Breast epithelium (tissue), 4 donors: Measurements from ENCODE around the gene DPYSL4. TPM values are rescaled to one million over a fixed set of nuclear protein-coding genes. Genes with fewer than 3 reads are reported as not detected.

Experiments used
- DNase-seq, 2 donors: peaks; one replicate each; pipeline ENCODE4 v3.0.0-alpha.2; 2019; ENCODE audit warnings: low spot score in 2 of 2
- H3K27ac ChIP-seq, 2 donors: fragments of 200-600 bp; sonication (generic) in 1 of 2; one replicate each; pipeline ENCODE4 v1.5.1; 2016 to 2019; ENCODE audit warnings: mild to moderate bottlenecking in 1 of 2
- H3K27me3 ChIP-seq, 2 donors: fragments of 200-600 bp; sonication (generic) in 1 of 2; one replicate each; pipeline versions ENCODE4 v1.5.1 to v1.6.0; 2017 to 2019; ENCODE audit warnings: control low read depth in 1 of 2, mild to moderate bottlenecking in 1 of 2
- H3K36me3 ChIP-seq: fragments of 200-600 bp; one replicate; pipeline ENCODE4 v1.5.1; 2019
- H3K4me1 ChIP-seq, 2 donors: fragments of 200-600 bp; sonication (generic); one replicate each; pipeline ENCODE4 v1.5.1; 2016 to 2019; ENCODE audit warnings: control low read depth in 1 of 2
- H3K4me3 ChIP-seq, 3 donors: fragments of 200-600 bp; sonication (generic); 1 replicate in 2 of 3; 2 replicates in 1 of 3; pipeline ENCODE4 v1.5.1; 2016 to 2019; ENCODE audit warnings: mild to moderate bottlenecking in 3 of 3, moderate library complexity in 2 of 3
- H3K9me3 ChIP-seq, 2 donors: fragments of 200-600 bp; sonication (generic) in 1 of 2; one replicate each; pipeline ENCODE4 v1.5.1; 2016 to 2019; ENCODE audit warnings: control low read depth in 1 of 2
- POLR2A ChIP-seq: fragments of 450-650 bp; IDR thresholded peaks from one replicate; pipeline ENCODE4 v1.6.1; 2016; ENCODE audit warnings: antibody characterized with exemption, mild to moderate bottlenecking, moderate library complexity
- POLR2AphosphoS5 ChIP-seq, 3 donors: sonication (generic); formaldehyde crosslinking; IDR thresholded peaks; one replicate each; pipeline ENCODE4 v1.6.1; 2017; ENCODE audit warnings: antibody characterized with exemption in 3 of 3
- intact Hi-C: fragments of 100-400 bp; cut with DNase I; formaldehyde crosslinking; loops from one replicate; pipeline ENCODE4 v1.15.1; 2023; ENCODE audit warnings: low total_unique reads
- total RNA-seq, 3 donors: library from RNA; depleted of rRNA; stranded (reverse); fragments of >200 nt; gene quantifications; one replicate each; pipeline ENCODE4 v1.1.0, GENCODE V29; 2016
- TF ChIP-seq, protein P1 (sequence below), 3 donors: fragments of 450-650 bp; IDR thresholded peaks; one replicate each; pipeline ENCODE4 v1.5.1; 2016 to 2017; ENCODE audit warnings: antibody characterized with exemption in 3 of 3, mild to moderate bottlenecking in 3 of 3, moderate library complexity in 3 of 3

The DPYSL4 gene
- total RNA-seq, 3 donors from 2014 or later, result 1.9 to 2.3 (median 2.1) TPM

DNA sequence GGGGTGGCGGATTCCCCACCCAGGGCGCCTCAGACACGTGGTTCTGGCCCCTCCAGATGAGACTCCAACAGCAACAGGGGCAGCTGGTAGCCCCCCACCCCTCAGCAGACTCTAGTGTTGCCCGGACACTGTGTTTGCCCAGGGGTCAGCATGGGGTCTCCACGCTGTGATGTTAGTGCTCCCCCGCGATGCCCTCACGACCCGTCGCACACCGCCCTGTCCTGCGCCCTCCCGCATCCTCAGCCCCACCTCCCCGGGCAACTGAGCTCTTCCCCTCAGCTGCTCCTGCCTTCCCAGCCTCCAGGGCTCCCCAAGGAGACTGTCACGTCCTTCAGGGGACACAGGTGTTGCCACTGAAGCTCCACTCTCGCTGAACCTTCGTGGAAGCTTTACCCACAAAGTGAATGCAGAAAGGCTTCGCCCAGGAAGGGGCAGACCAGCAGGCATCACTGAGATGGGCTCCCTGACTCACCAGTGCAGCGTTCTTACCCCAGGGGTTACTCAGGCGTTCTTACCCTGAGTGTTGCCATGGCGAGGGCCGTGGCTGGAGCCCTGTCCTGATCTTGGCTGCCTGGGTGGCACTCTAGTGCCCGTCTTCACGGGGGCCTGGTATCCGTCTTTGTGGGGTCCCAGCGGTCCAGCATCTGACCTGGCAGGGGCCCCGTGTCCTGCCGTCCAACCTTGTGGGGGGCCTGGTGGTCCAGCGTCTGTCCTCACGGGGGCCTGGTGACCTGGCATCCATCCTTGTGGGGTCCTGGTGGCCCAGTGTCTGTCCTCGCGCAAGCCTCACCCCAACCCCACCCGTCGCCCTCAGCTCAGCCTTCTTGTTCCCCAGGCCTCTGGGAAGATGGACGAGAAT is 14.6 kb downstream of the DPYSL4 start:
- no peak for DNase-seq
- no peaks in the 10 kb centered on the region for H3K9me3 ChIP-seq
- no peak overlapping the region for H3K27ac ChIP-seq
- intact Hi-C loops, result no loop called here
- TF ChIP-seq POLR2A, result no peak
- no peak for TF ChIP-seq POLR2AphosphoS5 (IDR thresholded peaks at IDR 0.05)
- H3K4me1 ChIP-seq, result no peaks in the 10 kb centered on the region
- peaks cover 0 to 2% of the 10 kb centered on the region in 2 donors for H3K27me3 ChIP-seq
- H3K4me3 ChIP-seq, result no peak overlapping the region
- no peaks in the 10 kb centered on the region for H3K36me3 ChIP-seq

DNA sequence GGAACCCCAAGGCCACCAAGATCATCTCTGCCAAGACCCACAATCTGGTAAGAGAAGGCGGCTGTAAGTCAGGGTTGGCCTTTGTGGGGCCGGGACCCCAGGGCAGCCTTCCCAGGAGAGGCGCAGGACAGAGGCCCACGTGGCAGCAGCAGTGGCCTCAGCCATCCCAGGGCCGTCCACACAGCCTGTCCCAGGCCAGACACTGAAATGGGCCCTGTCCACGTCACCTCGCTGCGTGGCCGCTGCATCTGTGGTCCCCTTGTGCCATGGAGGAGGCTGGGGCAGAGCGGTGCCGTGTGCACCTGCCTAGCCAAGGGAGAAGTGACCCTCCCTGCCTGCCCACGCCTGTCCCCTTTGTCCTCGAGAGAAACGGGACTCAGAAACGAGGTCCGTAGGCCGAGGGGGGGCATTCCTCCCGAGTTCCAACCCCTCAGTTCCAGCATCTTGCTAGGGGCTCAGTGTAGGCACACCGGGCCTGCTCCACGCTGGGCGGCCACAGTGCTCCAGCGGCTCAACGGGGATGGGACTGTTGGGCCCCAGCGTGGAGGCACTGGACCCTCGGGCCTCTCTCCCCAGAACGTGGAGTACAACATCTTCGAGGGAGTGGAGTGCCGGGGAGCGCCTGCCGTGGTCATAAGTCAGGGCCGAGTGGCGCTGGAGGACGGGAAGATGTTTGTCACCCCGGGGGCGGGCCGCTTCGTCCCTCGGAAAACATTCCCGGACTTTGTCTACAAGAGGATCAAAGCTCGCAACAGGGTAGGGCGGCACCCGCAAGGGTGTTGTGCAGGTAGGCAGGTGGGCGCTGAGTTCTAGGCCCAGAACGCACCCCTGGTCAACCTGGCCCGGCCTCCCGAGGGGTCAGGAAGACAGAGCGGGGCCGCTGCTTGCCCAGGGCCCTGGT is 15.6 kb downstream of the DPYSL4 start:
- no peak for DNase-seq
- no peaks in the 10 kb centered on the region for H3K9me3 ChIP-seq
- H3K36me3 ChIP-seq, result no peaks in the 10 kb centered on the region
- H3K27ac ChIP-seq, result no peak overlapping the region
- TF ChIP-seq POLR2A, result no peak
- TF ChIP-seq POLR2AphosphoS5 (IDR thresholded peaks at IDR 0.05), result no peak
- TF ChIP-seq, protein P1, sequence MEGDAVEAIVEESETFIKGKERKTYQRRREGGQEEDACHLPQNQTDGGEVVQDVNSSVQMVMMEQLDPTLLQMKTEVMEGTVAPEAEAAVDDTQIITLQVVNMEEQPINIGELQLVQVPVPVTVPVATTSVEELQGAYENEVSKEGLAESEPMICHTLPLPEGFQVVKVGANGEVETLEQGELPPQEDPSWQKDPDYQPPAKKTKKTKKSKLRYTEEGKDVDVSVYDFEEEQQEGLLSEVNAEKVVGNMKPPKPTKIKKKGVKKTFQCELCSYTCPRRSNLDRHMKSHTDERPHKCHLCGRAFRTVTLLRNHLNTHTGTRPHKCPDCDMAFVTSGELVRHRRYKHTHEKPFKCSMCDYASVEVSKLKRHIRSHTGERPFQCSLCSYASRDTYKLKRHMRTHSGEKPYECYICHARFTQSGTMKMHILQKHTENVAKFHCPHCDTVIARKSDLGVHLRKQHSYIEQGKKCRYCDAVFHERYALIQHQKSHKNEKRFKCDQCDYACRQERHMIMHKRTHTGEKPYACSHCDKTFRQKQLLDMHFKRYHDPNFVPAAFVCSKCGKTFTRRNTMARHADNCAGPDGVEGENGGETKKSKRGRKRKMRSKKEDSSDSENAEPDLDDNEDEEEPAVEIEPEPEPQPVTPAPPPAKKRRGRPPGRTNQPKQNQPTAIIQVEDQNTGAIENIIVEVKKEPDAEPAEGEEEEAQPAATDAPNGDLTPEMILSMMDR (IDR thresholded peaks at IDR 0.05), result no peak
- peaks cover 0 to 2% of the 10 kb centered on the region in 2 donors for H3K27me3 ChIP-seq
- H3K4me1 ChIP-seq, result no peaks in the 10 kb centered on the region
- intact Hi-C loops, result no loop called here
- no peak overlapping the region for H3K4me3 ChIP-seq

DNA sequence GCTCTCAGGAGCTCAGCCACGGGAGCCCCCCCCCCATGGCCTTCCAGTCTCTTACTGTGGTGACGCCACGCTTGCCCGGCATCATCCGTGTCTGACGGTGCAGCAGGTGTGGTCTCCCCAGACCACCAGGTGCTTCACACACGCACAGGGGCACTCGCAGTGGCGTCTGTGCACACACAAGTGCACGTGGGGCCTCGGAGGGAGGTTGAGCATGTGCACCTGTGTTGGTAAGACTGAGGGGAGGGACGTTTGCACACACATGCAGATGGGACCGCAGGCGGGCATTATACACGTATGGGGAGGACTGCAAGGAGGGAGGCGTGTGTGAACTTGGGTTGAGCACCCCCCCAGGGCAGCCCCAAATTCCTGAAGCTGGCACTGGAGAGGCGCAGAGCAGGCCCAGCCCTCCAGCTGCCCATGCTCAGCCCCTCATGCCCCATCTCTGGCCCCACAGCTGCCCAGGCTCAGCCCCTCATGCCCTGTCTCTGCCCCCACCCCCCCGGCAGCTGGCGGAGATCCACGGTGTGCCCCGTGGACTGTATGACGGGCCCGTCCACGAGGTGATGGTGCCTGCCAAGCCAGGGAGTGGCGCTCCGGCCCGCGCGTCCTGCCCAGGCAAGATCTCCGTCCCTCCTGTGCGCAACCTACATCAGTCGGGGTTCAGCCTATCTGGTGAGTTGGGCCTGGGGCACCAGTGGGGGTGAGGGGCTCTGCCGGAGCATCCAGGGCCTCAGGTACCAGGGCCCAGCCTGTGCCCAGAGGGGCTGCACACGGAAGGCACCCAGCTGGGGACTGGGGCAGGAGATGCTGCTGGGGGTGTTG is 16.7 kb downstream of the DPYSL4 start:
- Histone ChIP-seq H3K4me1 (no peaks in the 10 kb centered on the region), H3K27ac (no peak overlapping the region), H3K4me3 (no peak overlapping the region), H3K36me3 (no peaks in the 10 kb centered on the region), H3K9me3 (no peaks in the 10 kb centered on the region), H3K27me3 (no peaks in the 10 kb centered on the region)
- TF ChIP-seq, protein P1 (IDR thresholded peaks at IDR 0.05), result no peak
- no peak for TF ChIP-seq POLR2AphosphoS5 (IDR thresholded peaks at IDR 0.05)
- TF ChIP-seq POLR2A, result no peak
- intact Hi-C loops, result no loop called here
- no peak for DNase-seq

DNA sequence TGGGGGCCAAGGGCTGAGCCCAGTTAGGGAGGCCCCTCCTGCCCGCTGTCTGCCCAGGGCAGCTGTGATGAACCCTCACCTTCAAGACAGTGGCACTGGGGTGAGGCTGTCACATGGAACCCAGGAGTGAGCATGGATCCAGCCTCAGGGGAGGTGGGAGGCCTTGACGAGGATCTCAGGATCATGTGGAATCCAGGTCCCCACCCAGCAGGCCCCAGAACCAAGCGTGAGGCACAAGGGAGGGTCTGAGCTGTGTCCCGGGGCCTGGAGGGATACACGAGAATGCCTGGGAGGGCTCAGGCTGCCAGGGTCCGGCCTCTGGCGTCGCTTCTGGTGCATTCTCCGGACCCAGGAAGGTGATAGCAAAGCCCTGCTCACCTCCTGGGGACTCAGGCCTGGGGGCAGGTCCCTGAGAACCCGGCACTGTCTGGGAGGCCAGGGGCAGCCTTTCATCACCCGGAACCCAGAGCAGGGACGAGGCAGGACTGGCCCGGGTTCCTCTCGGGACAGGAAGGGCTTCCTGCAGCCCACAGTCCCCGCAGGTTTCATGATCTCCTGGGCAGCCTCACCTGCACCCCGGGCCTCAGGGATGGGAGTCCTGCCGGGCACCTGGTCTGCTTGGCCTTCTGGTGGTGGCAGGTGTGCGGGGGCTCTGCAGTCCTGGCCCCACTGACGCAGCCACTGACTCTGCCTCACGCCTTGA is 17.5 kb downstream of the DPYSL4 start:
- intact Hi-C loops, result no loop called here
- no peak overlapping the region for H3K27ac ChIP-seq
- H3K4me3 ChIP-seq, result no peak overlapping the region

More for the DNA sequence above, 17.5 kb downstream of the DPYSL4 start:
- Histone ChIP-seq H3K4me1 (no peaks in the 10 kb centered on the region), H3K9me3 (no peaks in the 10 kb centered on the region), H3K27me3 (no peaks in the 10 kb centered on the region), H3K36me3 (no peaks in the 10 kb centered on the region)
- DNase-seq, result no peak
- TF ChIP-seq POLR2AphosphoS5 (IDR thresholded peaks at IDR 0.05) (no peak), POLR2A (no peak)
- TF ChIP-seq, protein P1 (IDR thresholded peaks at IDR 0.05), result no peak
